DOHH2 (cell line): ENCODE results near the gene MRPS30.
"Not testable (repeated sequence)": the region's sequence is repeated elsewhere in the genome, so short reads cannot be mapped to it uniquely, and the experiment has no call there.

ENCODE experiments used
- EZH2phosphoT487 ChIP-seq: fragments of 200-600 bp; sonication (generic); IDR thresholded peaks from 2 replicates; pipeline ENCODE4 v1.6.1; 2017; ENCODE audit warnings: borderline replicate concordance, mild to moderate bottlenecking, antibody characterized with exemption, low read length, moderate library complexity, mixed read lengths
- TF ChIP-seq, protein P1 (sequence below): fragments of 200-600 bp; sonication (generic); IDR thresholded peaks from one replicate; pipeline ENCODE4 v1.5.1; 2014; ENCODE audit warnings: antibody characterized with exemption, mild to moderate bottlenecking, low read depth, low read length; ENCODE audit not compliant: poor library complexity, severe bottlenecking

- TF ChIP-seq, protein P1, sequence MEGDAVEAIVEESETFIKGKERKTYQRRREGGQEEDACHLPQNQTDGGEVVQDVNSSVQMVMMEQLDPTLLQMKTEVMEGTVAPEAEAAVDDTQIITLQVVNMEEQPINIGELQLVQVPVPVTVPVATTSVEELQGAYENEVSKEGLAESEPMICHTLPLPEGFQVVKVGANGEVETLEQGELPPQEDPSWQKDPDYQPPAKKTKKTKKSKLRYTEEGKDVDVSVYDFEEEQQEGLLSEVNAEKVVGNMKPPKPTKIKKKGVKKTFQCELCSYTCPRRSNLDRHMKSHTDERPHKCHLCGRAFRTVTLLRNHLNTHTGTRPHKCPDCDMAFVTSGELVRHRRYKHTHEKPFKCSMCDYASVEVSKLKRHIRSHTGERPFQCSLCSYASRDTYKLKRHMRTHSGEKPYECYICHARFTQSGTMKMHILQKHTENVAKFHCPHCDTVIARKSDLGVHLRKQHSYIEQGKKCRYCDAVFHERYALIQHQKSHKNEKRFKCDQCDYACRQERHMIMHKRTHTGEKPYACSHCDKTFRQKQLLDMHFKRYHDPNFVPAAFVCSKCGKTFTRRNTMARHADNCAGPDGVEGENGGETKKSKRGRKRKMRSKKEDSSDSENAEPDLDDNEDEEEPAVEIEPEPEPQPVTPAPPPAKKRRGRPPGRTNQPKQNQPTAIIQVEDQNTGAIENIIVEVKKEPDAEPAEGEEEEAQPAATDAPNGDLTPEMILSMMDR: not testable (repeated sequence)
- not testable (repeated sequence) for TF ChIP-seq EZH2phosphoT487
Measured at GRCh38 chr5:44789372-44789995, 19.3 kb upstream of the MRPS30 start.
